Transverse colon (tissue), 4 donors: ENCODE results near the gene ZNF512B. TPM values are rescaled to one million over a fixed set of nuclear protein-coding genes. Genes with fewer than 3 reads are reported as not detected.

ENCODE experiments used
- DNase-seq: peaks from one replicate; pipeline ENCODE4 v3.0.0-alpha.2; 2019
- H3K27ac ChIP-seq, 4 donors: fragments of 200-600 bp; sonication (generic); 2 replicates each; pipeline ENCODE4 v1.5.1; 2016 to 2018; ENCODE audit warnings: inconsistent platforms in 4 of 4
- H3K27me3 ChIP-seq: fragments of 200-600 bp; sonication (generic); 2 replicates; pipeline ENCODE4 v1.5.1; 2017; ENCODE audit warnings: inconsistent platforms
- H3K36me3 ChIP-seq, 4 donors: fragments of 200-600 bp; sonication (generic); 2 replicates each; pipeline ENCODE4 v1.5.1; 2017 to 2019; ENCODE audit warnings: inconsistent platforms in 4 of 4
- H3K4me1 ChIP-seq, 4 donors: fragments of 200-600 bp; sonication (generic); 2 replicates each; pipeline ENCODE4 v1.5.1; 2017 to 2020; ENCODE audit warnings: inconsistent platforms in 4 of 4
- H3K4me3 ChIP-seq, 4 donors: fragments of 200-600 bp; sonication (generic); 1 replicate in 1 of 4; 2 replicates in 3 of 4; pipeline versions ENCODE4 v1.5.1 to v1.6.1; 2017 to 2019; ENCODE audit warnings: inconsistent platforms in 4 of 4
- H3K9me3 ChIP-seq, 2 donors: fragments of 200-600 bp; sonication (generic); 2 replicates each; pipeline ENCODE4 v1.5.1; 2017 to 2019; ENCODE audit warnings: inconsistent platforms in 2 of 2
- CTCF ChIP-seq, 5 experiments: fragments of 200-600 bp in 3 of 5; fragments of 450-650 bp in 2 of 5; sonication (generic) in 3 of 5; IDR thresholded peaks; 1 replicate in 2 of 5; 2 replicates in 3 of 5; pipeline ENCODE4 v1.5.1; 2016 to 2017; ENCODE audit warnings: antibody characterized with exemption in 5 of 5, inconsistent platforms in 3 of 5, mild to moderate bottlenecking in 2 of 5, moderate library complexity in 1 of 5
- EP300 ChIP-seq: sonication (generic); formaldehyde crosslinking; IDR thresholded peaks from one replicate; pipeline ENCODE4 v1.6.1; 2017; ENCODE audit warnings: antibody characterized with exemption, low read depth
- POLR2A ChIP-seq: fragments of 450-650 bp; IDR thresholded peaks from one replicate; pipeline ENCODE4 v1.6.1; 2016; ENCODE audit warnings: antibody characterized with exemption, mild to moderate bottlenecking, moderate library complexity
- POLR2AphosphoS5 ChIP-seq, 3 donors: sonication (generic); formaldehyde crosslinking; IDR thresholded peaks; one replicate each; pipeline ENCODE4 v1.6.1; 2016; ENCODE audit warnings: antibody characterized with exemption in 3 of 3
- WGBS, 2 donors: methylation state at CpG; one replicate each; pipeline ENCODE4 v1.1.5; 2018; ENCODE audit warnings: low coverage in 1 of 2; 5-methylcytosine and 5-hydroxymethylcytosine counted together
- in situ Hi-C, 4 donors: fragments of 200-750 bp; cut with MboI; loops; one replicate each; pipeline versions ENCODE4 v1.15.0 to v1.15.1; 2017; ENCODE audit warnings: low sequenced_read_pairs in 3 of 4, low pct_ligation_motif_present in 1 of 4, low pct_unique_long_range_greater_than_20kb in 1 of 4
- intact Hi-C: fragments of 100-400 bp; cut with DNase I; formaldehyde crosslinking; loops from one replicate; pipeline ENCODE4 v1.15.1; 2023; ENCODE audit warnings: low total_unique reads
- total RNA-seq, 4 donors: library from RNA; depleted of rRNA; stranded (reverse); fragments of >200 nt; gene quantifications; one replicate each; pipeline ENCODE4 v1.1.0, GENCODE V29; 2016

Gene ZNF512B
- total RNA-seq, 4 donors from 2014 or later: 1.8 to 5.2 (median 2.1) TPM

DNA sequence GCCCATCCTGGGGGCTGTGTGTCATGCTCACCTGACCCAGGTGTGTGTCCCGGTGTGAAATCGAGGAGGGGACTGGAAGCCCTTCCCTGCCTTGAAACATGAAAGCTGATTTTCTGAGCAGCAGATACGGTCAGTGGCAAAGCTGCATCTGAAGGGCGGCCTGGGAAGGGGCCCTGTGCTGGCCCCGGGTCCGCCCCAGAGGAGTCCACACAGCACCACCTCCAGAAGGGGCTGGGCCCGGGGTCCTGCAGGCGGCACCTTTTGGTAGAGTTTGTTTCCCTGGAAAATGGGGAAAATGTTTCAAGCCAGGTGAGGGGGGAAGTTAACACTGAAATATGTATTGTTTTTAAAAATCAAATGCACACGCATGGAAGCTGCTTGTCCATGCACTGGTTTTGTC lies 34.3 kb downstream of the ZNF512B start:
- in situ Hi-C loops: no loop called here
- no peaks in the 10 kb centered on the region for H3K9me3 ChIP-seq
- 91% methylated on average over 9 of the region's 9 CpGs; no CpG with 5 or more reads in 1 of the 2 donors for WGBS, 2 donors

GRCh38 chr20:63934271-63935068 lies 35.3 kb downstream of the ZNF512B start:
- TF ChIP-seq EP300 (no peak), POLR2AphosphoS5 (IDR thresholded peaks at IDR 0.05) (no peak), POLR2A (no peak), CTCF (IDR thresholded peaks at IDR 0.05) (peak in 2 of 5 experiments; percentile 16 to 24)
- peaks cover 0 to 5% (median 2%) of the 10 kb centered on the region in 4 donors for H3K4me1 ChIP-seq
- no peak for DNase-seq
- peaks cover 0 to 25% (median 9%) of the 10 kb centered on the region in 4 donors for H3K36me3 ChIP-seq
- intact Hi-C loops: no loop called here
- no peak overlapping the region for H3K4me3 ChIP-seq
- 84 to 100% methylated on average over 3 to 37 of the region's 37 CpGs for WGBS, 2 donors
- no peaks in the 10 kb centered on the region for H3K9me3 ChIP-seq
- H3K27me3 ChIP-seq: no peaks in the 10 kb centered on the region
- H3K27ac ChIP-seq: no peak overlapping the region
- in situ Hi-C loops: no loop called here

More for the DNA sequence above, 34.3 kb downstream of the ZNF512B start:
- no peak overlapping the region for H3K27ac ChIP-seq
- H3K27me3 ChIP-seq: no peaks in the 10 kb centered on the region
- H3K4me3 ChIP-seq: no peak overlapping the region
- H3K4me1 ChIP-seq: peaks cover 0 to 5% (median 2%) of the 10 kb centered on the region in 4 donors
- no peak for DNase-seq
- intact Hi-C loops: no loop called here
- peaks cover 0 to 22% (median 6%) of the 10 kb centered on the region in 4 donors for H3K36me3 ChIP-seq
- TF ChIP-seq POLR2AphosphoS5 (IDR thresholded peaks at IDR 0.05): no peak
- TF ChIP-seq CTCF (IDR thresholded peaks at IDR 0.05): no peak
- TF ChIP-seq POLR2A: no peak
- no peak for TF ChIP-seq EP300

- intact Hi-C loops: no loop called here
- in situ Hi-C loops: no loop called here
- TF ChIP-seq CTCF (IDR thresholded peaks at IDR 0.05): no peak
- TF ChIP-seq POLR2AphosphoS5 (IDR thresholded peaks at IDR 0.05): no peak
- TF ChIP-seq EP300: no peak
- no peak for TF ChIP-seq POLR2A
- Histone ChIP-seq H3K27ac (no peak overlapping the region), H3K36me3 (peaks cover 0 to 34% (median 16%) of the 10 kb centered on the region in 4 donors), H3K4me3 (no peak overlapping the region), H3K9me3 (no peaks in the 10 kb centered on the region), H3K27me3 (no peaks in the 10 kb centered on the region), H3K4me1 (peaks cover 0 to 5% (median 2%) of the 10 kb centered on the region in 4 donors)
- no peak for DNase-seq
- 90% methylated on average over 5 of the region's 5 CpGs; no CpG with 5 or more reads in 1 of the 2 donors for WGBS, 2 donors
Observed at GRCh38 chr20:63933646-63934045, 36.1 kb downstream of the ZNF512B start.

GRCh38 chr20:63932606-63933160 lies 37.0 kb downstream of the ZNF512B start:
- H3K27me3 ChIP-seq: no peaks in the 10 kb centered on the region
- peaks cover 0 to 5% (median 2%) of the 10 kb centered on the region in 4 donors for H3K4me1 ChIP-seq
- H3K36me3 ChIP-seq: peaks cover 0 to 43% (median 19%) of the 10 kb centered on the region in 4 donors
- TF ChIP-seq CTCF (IDR thresholded peaks at IDR 0.05): no peak
- TF ChIP-seq EP300: no peak
- no peak for TF ChIP-seq POLR2A
- TF ChIP-seq POLR2AphosphoS5 (IDR thresholded peaks at IDR 0.05): no peak
- no peaks in the 10 kb centered on the region for H3K9me3 ChIP-seq
- H3K4me3 ChIP-seq: no peak overlapping the region
- 95% methylated on average over 17 of the region's 17 CpGs; no CpG with 5 or more reads in 1 of the 2 donors for WGBS, 2 donors
- DNase-seq: no peak
- no peak overlapping the region for H3K27ac ChIP-seq
- in situ Hi-C loops (no loop called here), intact Hi-C loops (no loop called here)
